ENCODE measurements around the gene ADGRG6. TPM values are rescaled to one million over a fixed set of nuclear protein-coding genes. Genes with fewer than 3 reads are reported as not detected.

Gene ADGRG6
- total RNA-seq, 1 experiment from 2014 or later: 2.5 TPM

- H3K23me2 ChIP-seq (ENCODE audit: insufficient read length, low read depth, low read length, poor library complexity, severe bottlenecking): no peaks in the 10 kb centered on the region
- no peak overlapping the region for H2BK20ac ChIP-seq (ENCODE audit: low read depth, low read length, poor library complexity, severe bottlenecking)
- no peak overlapping the region for H2AFZ ChIP-seq (ENCODE audit: low read length)
- no peak overlapping the region for H3K27ac ChIP-seq (ENCODE audit: insufficient read length, low read depth, low read length)
- H4K91ac ChIP-seq (ENCODE audit: insufficient read length, low read depth, low read length): no peak overlapping the region
- H2BK12ac ChIP-seq (ENCODE audit: insufficient read length, low read depth, low read length): no peak overlapping the region
- no peak overlapping the region for H4K5ac ChIP-seq (ENCODE audit: insufficient read length, low read depth, low read length)
- no peak overlapping the region for H3K9ac ChIP-seq (ENCODE audit: extremely low read depth, insufficient read length, low read length)
- H3K23ac ChIP-seq (ENCODE audit: insufficient read length, low read depth, low read length): no peak overlapping the region
- no peak overlapping the region for H2AK5ac ChIP-seq (ENCODE audit: insufficient read length, low read length)
- no peak overlapping the region for H4K8ac ChIP-seq (replicated peaks; ENCODE audit: insufficient read length, low read depth, low read length)
- no peaks in the 10 kb centered on the region for H3K9me3 ChIP-seq (ENCODE audit: control insufficient read depth, low read depth, low read length)
- H3K18ac ChIP-seq (ENCODE audit: insufficient read length, low read depth, low read length): no peak overlapping the region
- no peak overlapping the region for H2BK5ac ChIP-seq (ENCODE audit: insufficient read length, low read length)
- no peak overlapping the region for H3K14ac ChIP-seq (ENCODE audit: insufficient read depth, low read length)
- H3T11ph ChIP-seq (ENCODE audit: low read length): no peak overlapping the region
- DNase-seq: no peak
- no peaks in the 10 kb centered on the region; the same call in 1 of the 2 replicates for H3K4me1 ChIP-seq (ENCODE audit: insufficient read depth, low read length)
- H3K27me3 ChIP-seq (ENCODE audit: insufficient read depth, low read length): no peaks in the 10 kb centered on the region
- no peak overlapping the region for H3K56ac ChIP-seq (ENCODE audit: insufficient read length, low read depth, low read length)
- TF ChIP-seq, protein P1, sequence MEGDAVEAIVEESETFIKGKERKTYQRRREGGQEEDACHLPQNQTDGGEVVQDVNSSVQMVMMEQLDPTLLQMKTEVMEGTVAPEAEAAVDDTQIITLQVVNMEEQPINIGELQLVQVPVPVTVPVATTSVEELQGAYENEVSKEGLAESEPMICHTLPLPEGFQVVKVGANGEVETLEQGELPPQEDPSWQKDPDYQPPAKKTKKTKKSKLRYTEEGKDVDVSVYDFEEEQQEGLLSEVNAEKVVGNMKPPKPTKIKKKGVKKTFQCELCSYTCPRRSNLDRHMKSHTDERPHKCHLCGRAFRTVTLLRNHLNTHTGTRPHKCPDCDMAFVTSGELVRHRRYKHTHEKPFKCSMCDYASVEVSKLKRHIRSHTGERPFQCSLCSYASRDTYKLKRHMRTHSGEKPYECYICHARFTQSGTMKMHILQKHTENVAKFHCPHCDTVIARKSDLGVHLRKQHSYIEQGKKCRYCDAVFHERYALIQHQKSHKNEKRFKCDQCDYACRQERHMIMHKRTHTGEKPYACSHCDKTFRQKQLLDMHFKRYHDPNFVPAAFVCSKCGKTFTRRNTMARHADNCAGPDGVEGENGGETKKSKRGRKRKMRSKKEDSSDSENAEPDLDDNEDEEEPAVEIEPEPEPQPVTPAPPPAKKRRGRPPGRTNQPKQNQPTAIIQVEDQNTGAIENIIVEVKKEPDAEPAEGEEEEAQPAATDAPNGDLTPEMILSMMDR (conservative IDR thresholded peaks at IDR 0.05): no peak
- no peaks in the 10 kb centered on the region for H3K79me2 ChIP-seq (ENCODE audit: insufficient read depth, low read length)
- H2BK15ac ChIP-seq (ENCODE audit: low read depth, low read length): no peak overlapping the region
- H3K4ac ChIP-seq (ENCODE audit: low read depth, low read length): no peak overlapping the region
- H3K36me3 Mint-ChIP-seq (ENCODE audit: insufficient read depth in 1 of 3, low read depth in 3 of 3): no peaks in the 10 kb centered on the region
- no peaks in the 10 kb centered on the region for H3K79me1 ChIP-seq (ENCODE audit: insufficient read depth, low read depth, low read length, poor library complexity, severe bottlenecking)
- H3K27me3 Mint-ChIP-seq (ENCODE audit: low read depth): no peaks in the 10 kb centered on the region
- H3K4me1 Mint-ChIP-seq: peaks cover 3 to 7% of the 10 kb centered on the region in 2 experiments; a peak in 3 of 4 replicates
- no peak overlapping the region for H3K27ac Mint-ChIP-seq
- no peak overlapping the region for H3K4me3 Mint-ChIP-seq
- no peak overlapping the region for H2BK120ac ChIP-seq (ENCODE audit: low read depth, low read length, poor library complexity, severe bottlenecking)
- no peaks in the 10 kb centered on the region for H3K9me3 Mint-ChIP-seq
- no peaks in the 10 kb centered on the region for H4K20me1 ChIP-seq (ENCODE audit: control insufficient read depth, insufficient read depth, insufficient read length)
- H3K4me2 ChIP-seq (ENCODE audit: insufficient read depth, insufficient read length, low read length): no peak overlapping the region
These were observed 41.2 kb downstream of the ADGRG6 start for GRCh38 chr6:142342986-142343385.
